ENCODE results near the gene PLEKHF1.

PLEKHF1 gene

GRCh38 chr19:29636553-29637360, 28.5 kb upstream of the PLEKHF1 start:
- Histone ChIP-seq H3K79me2 (ENCODE audit: control insufficient read depth, insufficient read depth, low read length) (no peaks in the 10 kb centered on the region), H4K5ac (ENCODE audit: low read length) (no peak overlapping the region), H3K18ac (ENCODE audit: low read length) (no peak overlapping the region), H2BK15ac (replicated peaks; ENCODE audit: low read depth) (no peak overlapping the region), H3K9ac (ENCODE audit: low read length) (no peak overlapping the region), H4K8ac (ENCODE audit: low read depth, low read length) (no peak overlapping the region), H3K36me3 (ENCODE audit: control insufficient read depth, insufficient read depth, low read length) (no peaks in the 10 kb centered on the region), H3K4me1 (ENCODE audit: control insufficient read depth, low read depth, low read length) (no peaks in the 10 kb centered on the region), H3K4me3 (ENCODE audit: low read length) (no peak overlapping the region), H3K56ac (ENCODE audit: low read length) (no peak overlapping the region), H3K79me1 (ENCODE audit: low read length) (no peaks in the 10 kb centered on the region), H3K23ac (ENCODE audit: low read length) (no peak overlapping the region), H2AK5ac (ENCODE audit: low read length) (no peak overlapping the region), H3K27me3 (ENCODE audit: insufficient read depth, low read length, poor library complexity) (no peaks in the 10 kb centered on the region), H3K27ac (ENCODE audit: low read depth, low read length) (no peak overlapping the region), H2BK120ac (ENCODE audit: low read depth, low read length) (no peak overlapping the region), H2BK5ac (ENCODE audit: low read length) (no peak overlapping the region), H3K4me2 (ENCODE audit: low read length) (no peak overlapping the region), H3K4ac (ENCODE audit: low read depth, low read length) (no peak overlapping the region)
- whole genome bisulfite sequencing (ENCODE audit: extremely low coverage, insufficient coverage, low lambda C conversion rate) = no CpG with 5 or more reads among the region's 12 CpGs
- no peak for DNase-seq

DNA sequence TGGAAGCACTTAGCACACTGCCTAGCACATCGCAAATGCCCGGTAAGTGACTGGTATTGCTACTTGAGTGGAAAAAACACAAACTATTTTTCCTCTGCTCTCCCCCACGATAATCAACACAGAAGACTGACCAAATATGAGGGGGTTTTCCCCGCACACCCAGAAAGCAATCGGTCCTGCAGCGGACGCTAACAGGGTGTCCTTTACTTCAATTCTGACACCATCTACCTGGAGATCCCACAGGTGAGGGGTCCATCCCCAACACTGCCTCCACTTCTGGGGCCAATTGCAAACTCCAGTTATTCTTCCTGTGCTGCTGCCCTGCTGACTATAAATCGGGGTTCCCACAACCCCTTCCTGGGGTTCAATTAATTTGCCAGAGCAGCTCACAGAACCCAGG, 26.2 kb upstream of the PLEKHF1 start:
- no peak overlapping the region for H3K56ac ChIP-seq (ENCODE audit: low read length)
- no peak overlapping the region for H3K27ac ChIP-seq (ENCODE audit: low read depth, low read length)
- no peak overlapping the region for H3K18ac ChIP-seq (ENCODE audit: low read length)
- H2BK15ac ChIP-seq (replicated peaks; ENCODE audit: low read depth) = no peak overlapping the region
- H3K79me2 ChIP-seq (ENCODE audit: control insufficient read depth, insufficient read depth, low read length) = no peaks in the 10 kb centered on the region
- no peak for DNase-seq
- no peak overlapping the region for H2AK5ac ChIP-seq (ENCODE audit: low read length)
- no peaks in the 10 kb centered on the region for H3K36me3 ChIP-seq (ENCODE audit: control insufficient read depth, insufficient read depth, low read length)
- no peaks in the 10 kb centered on the region for H3K27me3 ChIP-seq (ENCODE audit: insufficient read depth, low read length, poor library complexity)
- WGBS (ENCODE audit: extremely low coverage, insufficient coverage, low lambda C conversion rate) = no CpG with 5 or more reads among the region's 8 CpGs
- no peak overlapping the region for H3K4me2 ChIP-seq (ENCODE audit: low read length)
- no peak overlapping the region for H4K8ac ChIP-seq (ENCODE audit: low read depth, low read length)
- no peak overlapping the region for H2BK5ac ChIP-seq (ENCODE audit: low read length)
- H2BK120ac ChIP-seq (ENCODE audit: low read depth, low read length) = no peak overlapping the region
- no peaks in the 10 kb centered on the region for H3K79me1 ChIP-seq (ENCODE audit: low read length)
- H3K4ac ChIP-seq (ENCODE audit: low read depth, low read length) = no peak overlapping the region
- no peak overlapping the region for H3K4me3 ChIP-seq (ENCODE audit: low read length)
- no peak overlapping the region for H3K9ac ChIP-seq (ENCODE audit: low read length)
- H3K23ac ChIP-seq (ENCODE audit: low read length) = no peak overlapping the region
- no peak overlapping the region for H4K5ac ChIP-seq (ENCODE audit: low read length)
- no peaks in the 10 kb centered on the region for H3K4me1 ChIP-seq (ENCODE audit: control insufficient read depth, low read depth, low read length)

- Histone ChIP-seq H2BK15ac (replicated peaks; ENCODE audit: low read depth) (no peak overlapping the region), H2BK120ac (ENCODE audit: low read depth, low read length) (no peak overlapping the region), H3K4ac (ENCODE audit: low read depth, low read length) (no peak overlapping the region), H3K4me2 (ENCODE audit: low read length) (no peak overlapping the region), H3K9ac (ENCODE audit: low read length) (no peak overlapping the region), H4K8ac (ENCODE audit: low read depth, low read length) (no peak overlapping the region), H4K5ac (ENCODE audit: low read length) (no peak overlapping the region), H3K79me2 (ENCODE audit: control insufficient read depth, insufficient read depth, low read length) (no peaks in the 10 kb centered on the region), H3K27me3 (ENCODE audit: insufficient read depth, low read length, poor library complexity) (no peaks in the 10 kb centered on the region), H3K18ac (ENCODE audit: low read length) (no peak overlapping the region), H3K56ac (ENCODE audit: low read length) (no peak overlapping the region), H3K27ac (ENCODE audit: low read depth, low read length) (no peak overlapping the region), H3K79me1 (ENCODE audit: low read length) (no peaks in the 10 kb centered on the region), H3K23ac (ENCODE audit: low read length) (no peak overlapping the region), H2AK5ac (ENCODE audit: low read length) (no peak overlapping the region), H3K4me3 (ENCODE audit: low read length) (no peak overlapping the region), H3K4me1 (ENCODE audit: control insufficient read depth, low read depth, low read length) (no peaks in the 10 kb centered on the region), H3K36me3 (ENCODE audit: control insufficient read depth, insufficient read depth, low read length) (no peaks in the 10 kb centered on the region), H2BK5ac (ENCODE audit: low read length) (no peak overlapping the region)
- DNase-seq = no peak
- WGBS (ENCODE audit: extremely low coverage, insufficient coverage, low lambda C conversion rate) = no CpG with 5 or more reads among the region's 12 CpGs
Measured at GRCh38 chr19:29640231-29640630, 25.0 kb upstream of the PLEKHF1 start.

- no peaks in the 10 kb centered on the region for H3K79me2 ChIP-seq (ENCODE audit: control insufficient read depth, insufficient read depth, low read length)
- no peak overlapping the region for H3K9ac ChIP-seq (ENCODE audit: low read length)
- H2BK5ac ChIP-seq (ENCODE audit: low read length) = no peak overlapping the region
- no peak overlapping the region for H2BK120ac ChIP-seq (ENCODE audit: low read depth, low read length)
- H4K8ac ChIP-seq (ENCODE audit: low read depth, low read length) = no peak overlapping the region
- H3K27ac ChIP-seq (ENCODE audit: low read depth, low read length) = no peak overlapping the region
- H4K5ac ChIP-seq (ENCODE audit: low read length) = no peak overlapping the region
- no peaks in the 10 kb centered on the region for H3K36me3 ChIP-seq (ENCODE audit: control insufficient read depth, insufficient read depth, low read length)
- no peak overlapping the region for H3K23ac ChIP-seq (ENCODE audit: low read length)
- H2BK15ac ChIP-seq (replicated peaks; ENCODE audit: low read depth) = no peak overlapping the region
- no peak overlapping the region for H3K4me3 ChIP-seq (ENCODE audit: low read length)
- no peak for DNase-seq
- H3K4ac ChIP-seq (ENCODE audit: low read depth, low read length) = no peak overlapping the region
- no peaks in the 10 kb centered on the region for H3K79me1 ChIP-seq (ENCODE audit: low read length)
- H3K27me3 ChIP-seq (ENCODE audit: insufficient read depth, low read length, poor library complexity) = no peaks in the 10 kb centered on the region
- H3K4me1 ChIP-seq (ENCODE audit: control insufficient read depth, low read depth, low read length) = peaks cover 2% of the 10 kb centered on the region
- no CpG with 5 or more reads among the region's 2 CpGs for WGBS (ENCODE audit: extremely low coverage, insufficient coverage, low lambda C conversion rate)
- H3K56ac ChIP-seq (ENCODE audit: low read length) = no peak overlapping the region
- no peak overlapping the region for H3K4me2 ChIP-seq (ENCODE audit: low read length)
- H3K18ac ChIP-seq (ENCODE audit: low read length) = no peak overlapping the region
- no peak overlapping the region for H2AK5ac ChIP-seq (ENCODE audit: low read length)
Measured at GRCh38 chr19:29641597-29641996, 23.7 kb upstream of the PLEKHF1 start.

- no peak for DNase-seq
Measured at GRCh38 chr19:29643361-29643935, 21.8 kb upstream of the PLEKHF1 start.

More at GRCh38 chr19:29643361-29643935, 21.8 kb upstream of the PLEKHF1 start:
- Histone ChIP-seq H4K8ac (ENCODE audit: low read depth, low read length) (no peak overlapping the region), H3K4me1 (ENCODE audit: control insufficient read depth, low read depth, low read length) (peaks cover 2% of the 10 kb centered on the region), H2AK5ac (ENCODE audit: low read length) (no peak overlapping the region), H2BK120ac (ENCODE audit: low read depth, low read length) (no peak overlapping the region), H3K4me2 (ENCODE audit: low read length) (no peak overlapping the region), H3K4ac (ENCODE audit: low read depth, low read length) (no peak overlapping the region), H3K27me3 (ENCODE audit: insufficient read depth, low read length, poor library complexity) (no peaks in the 10 kb centered on the region), H3K27ac (ENCODE audit: low read depth, low read length) (no peak overlapping the region), H3K36me3 (ENCODE audit: control insufficient read depth, insufficient read depth, low read length) (no peaks in the 10 kb centered on the region), H3K79me2 (ENCODE audit: control insufficient read depth, insufficient read depth, low read length) (no peaks in the 10 kb centered on the region), H3K4me3 (ENCODE audit: low read length) (no peak overlapping the region), H2BK15ac (replicated peaks; ENCODE audit: low read depth) (no peak overlapping the region), H3K56ac (ENCODE audit: low read length) (no peak overlapping the region), H3K79me1 (ENCODE audit: low read length) (no peaks in the 10 kb centered on the region), H3K9ac (ENCODE audit: low read length) (no peak overlapping the region), H3K23ac (ENCODE audit: low read length) (no peak overlapping the region), H2BK5ac (ENCODE audit: low read length) (no peak overlapping the region), H3K18ac (ENCODE audit: low read length) (no peak overlapping the region), H4K5ac (ENCODE audit: low read length) (no peak overlapping the region)
- no CpG with 5 or more reads among the region's 7 CpGs for WGBS (ENCODE audit: extremely low coverage, insufficient coverage, low lambda C conversion rate)

Measured in mesendoderm (in vitro differentiated cells).